C4-2B (cell line): Measurements from ENCODE around the gene TSEN54.

Experiments
- ZFX ChIP-seq: fragments of 450-650 bp; IDR thresholded peaks from 2 replicates; pipeline ENCODE4 v1.6.1; 2017
- TF ChIP-seq, protein P1 (sequence below): fragments of 450-650 bp; conservative IDR thresholded peaks from 2 replicates; pipeline ENCODE4 v1.5.1; 2017; ENCODE audit warnings: mild to moderate bottlenecking

GRCh38 chr17:75558666-75559530, 42.6 kb downstream of the TSEN54 start:
- TF ChIP-seq, protein P1, sequence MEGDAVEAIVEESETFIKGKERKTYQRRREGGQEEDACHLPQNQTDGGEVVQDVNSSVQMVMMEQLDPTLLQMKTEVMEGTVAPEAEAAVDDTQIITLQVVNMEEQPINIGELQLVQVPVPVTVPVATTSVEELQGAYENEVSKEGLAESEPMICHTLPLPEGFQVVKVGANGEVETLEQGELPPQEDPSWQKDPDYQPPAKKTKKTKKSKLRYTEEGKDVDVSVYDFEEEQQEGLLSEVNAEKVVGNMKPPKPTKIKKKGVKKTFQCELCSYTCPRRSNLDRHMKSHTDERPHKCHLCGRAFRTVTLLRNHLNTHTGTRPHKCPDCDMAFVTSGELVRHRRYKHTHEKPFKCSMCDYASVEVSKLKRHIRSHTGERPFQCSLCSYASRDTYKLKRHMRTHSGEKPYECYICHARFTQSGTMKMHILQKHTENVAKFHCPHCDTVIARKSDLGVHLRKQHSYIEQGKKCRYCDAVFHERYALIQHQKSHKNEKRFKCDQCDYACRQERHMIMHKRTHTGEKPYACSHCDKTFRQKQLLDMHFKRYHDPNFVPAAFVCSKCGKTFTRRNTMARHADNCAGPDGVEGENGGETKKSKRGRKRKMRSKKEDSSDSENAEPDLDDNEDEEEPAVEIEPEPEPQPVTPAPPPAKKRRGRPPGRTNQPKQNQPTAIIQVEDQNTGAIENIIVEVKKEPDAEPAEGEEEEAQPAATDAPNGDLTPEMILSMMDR, result no peak
- TF ChIP-seq ZFX, result no peak
